Fibroblast of lung (primary cell): ENCODE results near the gene PIGC.

Experiments
- CTCF ChIP-seq, 2 donors: IDR thresholded peaks in 1 of 2; conservative IDR thresholded peaks in 1 of 2; 1 replicate in 1 of 2; 2 replicates in 1 of 2; pipeline ENCODE4 v1.5.1; 2011 to 2012; ENCODE audit warnings: low read length in 2 of 2, control low read depth in 1 of 2, inconsistent platforms in 1 of 2, low read depth in 1 of 2, mild to moderate bottlenecking in 1 of 2
- EZH2 ChIP-seq: IDR thresholded peaks from 2 replicates; pipeline ENCODE4 v1.5.1; 2012; ENCODE audit warnings: low read length, control low read depth, mild to moderate bottlenecking; ENCODE audit errors: missing control alignments

GRCh38 chr1:172405912-172406311, 38.0 kb downstream of the PIGC start:
- TF ChIP-seq CTCF (conservative IDR thresholded peaks at IDR 0.05 in 1 of 2, IDR thresholded peaks at IDR 0.05 in 1 of 2; ENCODE audit: low read depth in 1 of 2, low read length in 2 of 2) (no peak), EZH2 (no peak)
